A172 (cell line): ENCODE data around the gene NDFIP2. TPM values are rescaled to one million over a fixed set of nuclear protein-coding genes. Genes with fewer than 3 reads are reported as not detected.

ENCODE experiments used
- DNase-seq: peaks from one replicate; pipeline ENCODE4 v3.0.0-alpha.2; 2015; ENCODE audit warnings: low spot score
- total RNA-seq: library from RNA; depleted of rRNA; stranded (reverse); fragments of >200 nt; shearing (Covaris generic); gene quantifications from 2 replicates; pipeline ENCODE4 v1.2.3, GENCODE V29; 2014

The NDFIP2 gene
- total RNA-seq, 1 experiment from 2014 or later: 33.8 TPM

DNA sequence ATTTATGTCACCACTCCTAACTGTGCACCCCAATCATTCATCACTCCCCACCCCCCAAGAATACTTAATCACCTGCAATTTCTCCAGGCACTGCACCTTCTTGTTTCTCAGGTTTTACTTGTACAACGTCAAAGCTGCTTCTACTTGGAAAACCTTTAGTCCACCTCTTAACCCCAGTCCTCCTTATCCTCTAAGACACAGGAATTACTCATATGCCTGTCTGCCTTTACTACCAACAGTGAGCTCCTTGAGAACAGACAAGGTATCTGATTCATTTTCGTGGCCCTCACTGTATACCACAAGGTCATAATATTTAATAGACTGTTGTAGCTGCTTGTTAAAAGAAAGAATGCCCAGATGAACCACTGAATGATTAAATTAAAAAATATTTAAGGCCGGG, 21.0 kb upstream of the NDFIP2 start:
- DNase-seq: no peak

DNA sequence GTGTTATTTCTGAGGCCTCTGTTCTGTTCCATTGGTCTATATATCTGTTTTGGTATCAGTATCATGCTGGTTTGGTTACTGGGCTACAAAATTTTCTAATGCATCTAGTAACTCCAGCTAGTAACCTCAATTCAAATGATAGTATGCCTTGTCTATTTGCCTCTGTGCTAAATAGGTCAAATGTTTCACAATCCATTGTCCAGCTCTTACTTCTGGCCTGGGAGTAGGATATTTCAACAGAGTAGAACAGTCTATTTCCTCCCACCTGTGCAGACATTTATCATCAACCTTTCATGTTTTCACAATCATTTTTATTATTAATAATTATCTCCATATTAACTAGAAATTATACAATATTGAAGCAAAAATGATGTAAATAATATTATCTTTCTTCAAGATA, 18.1 kb upstream of the NDFIP2 start:
- no peak for DNase-seq

- no peak for DNase-seq
Measured at GRCh38 chr13:79463604-79464003, 17.4 kb upstream of the NDFIP2 start.

DNA sequence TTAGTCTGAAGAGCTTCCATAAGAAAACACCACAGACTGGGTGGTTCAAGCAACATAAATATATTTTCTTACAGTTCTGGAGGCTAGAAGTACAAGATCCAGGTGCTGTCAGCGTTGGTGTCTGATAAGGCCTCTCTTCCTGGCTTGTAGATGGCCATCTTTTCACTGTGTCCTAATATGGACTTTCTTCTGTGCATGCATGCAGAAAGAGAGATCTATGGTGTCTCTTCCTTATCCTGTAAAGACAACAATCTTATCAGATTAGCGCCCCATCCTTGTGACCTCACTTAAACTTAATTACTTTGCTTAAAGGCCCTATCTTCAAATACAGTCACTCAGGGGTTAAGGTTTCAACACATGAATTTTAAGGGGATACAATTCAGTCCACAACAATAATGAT, 14.1 kb upstream of the NDFIP2 start:
- DNase-seq: no peak

DNA sequence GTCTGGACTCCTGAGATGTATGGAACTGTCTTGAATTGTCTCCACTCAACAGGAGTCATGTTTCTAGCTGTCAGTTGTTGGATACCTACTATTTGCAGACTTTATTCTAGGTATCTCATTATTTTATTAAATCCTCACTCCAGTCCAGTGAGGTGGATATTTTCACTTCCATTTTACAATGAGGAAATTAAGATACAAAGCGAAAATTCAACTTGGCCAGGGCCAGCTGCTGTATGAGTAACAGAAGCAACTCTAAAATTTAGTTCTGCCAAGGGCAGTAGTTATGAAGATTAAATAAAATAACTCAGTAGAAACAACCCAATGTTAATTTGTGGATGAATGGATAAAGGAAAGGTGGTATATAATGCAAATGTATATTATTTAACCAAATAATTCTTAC, 12.6 kb upstream of the NDFIP2 start:
- no peak for DNase-seq

DNA sequence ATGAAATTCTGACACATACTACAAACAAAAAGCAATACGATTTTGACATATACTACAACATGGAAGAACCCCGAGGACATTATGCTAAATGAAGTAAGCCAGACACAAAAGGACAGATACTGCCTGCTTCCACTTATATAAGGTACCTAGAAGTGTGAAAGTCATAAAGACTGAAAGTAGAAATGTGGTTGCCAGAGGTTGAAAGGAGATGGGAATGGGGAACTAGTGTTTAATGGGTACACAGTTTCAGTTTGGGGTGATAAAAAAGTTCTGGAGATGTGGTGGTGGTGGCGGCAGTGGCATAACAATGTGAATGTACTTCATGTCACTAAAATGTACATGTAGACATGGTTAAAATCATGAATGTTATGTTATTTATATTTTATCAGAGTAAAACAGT, 12.1 kb upstream of the NDFIP2 start:
- DNase-seq: no peak

DNA sequence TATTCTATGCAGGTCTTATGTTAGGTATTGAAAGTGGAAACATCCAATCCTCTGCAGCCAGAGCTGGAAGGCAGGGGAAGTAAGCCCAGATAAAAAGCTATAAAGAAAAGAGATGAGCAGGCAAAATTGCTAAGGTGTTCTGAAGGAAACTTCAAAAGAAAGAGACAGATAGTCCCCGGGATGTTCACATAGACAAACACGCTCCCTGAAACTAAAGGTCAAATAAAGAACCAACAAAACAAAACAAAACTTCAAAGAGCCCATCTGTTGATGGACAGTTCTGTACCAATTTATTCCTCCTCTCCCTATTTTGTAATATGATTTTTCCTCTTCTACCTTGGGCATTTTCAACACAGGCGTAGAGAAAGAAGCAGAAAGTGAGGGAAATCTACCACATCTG, 11.3 kb upstream of the NDFIP2 start:
- DNase-seq: no peak

GRCh38 chr13:79470666-79471065, 10.3 kb upstream of the NDFIP2 start:
- DNase-seq: no peak

GRCh38 chr13:79475569-79475968, 5.4 kb upstream of the NDFIP2 start:
- no peak for DNase-seq

GRCh38 chr13:79477968-79478367, 3.0 kb upstream of the NDFIP2 start:
- DNase-seq: no peak

GRCh38 chr13:79479882-79480281, 1.1 kb upstream of the NDFIP2 start:
- DNase-seq: no peak

DNA sequence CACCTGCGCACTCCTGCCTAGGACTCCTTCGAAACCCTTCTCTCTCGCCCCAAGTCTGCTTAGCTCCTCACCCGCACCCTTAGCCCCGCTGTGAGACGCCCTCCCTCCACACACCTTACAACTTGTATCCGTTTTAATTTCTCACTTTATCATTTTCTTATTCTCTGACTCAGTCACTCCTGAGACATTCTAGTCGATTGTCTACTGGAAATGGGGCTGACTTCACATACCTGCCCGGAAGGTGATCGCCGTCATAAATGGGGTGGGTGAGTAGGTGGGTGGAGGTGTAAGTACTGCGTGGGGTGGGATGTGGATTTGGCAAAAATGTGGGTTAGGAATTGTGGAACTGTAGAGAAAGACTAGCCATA, 714 bp downstream of the NDFIP2 start:
- no peak for DNase-seq

- no peak for DNase-seq
Measured at GRCh38 chr13:79482281-79482970, 1.5 kb downstream of the NDFIP2 start.

DNA sequence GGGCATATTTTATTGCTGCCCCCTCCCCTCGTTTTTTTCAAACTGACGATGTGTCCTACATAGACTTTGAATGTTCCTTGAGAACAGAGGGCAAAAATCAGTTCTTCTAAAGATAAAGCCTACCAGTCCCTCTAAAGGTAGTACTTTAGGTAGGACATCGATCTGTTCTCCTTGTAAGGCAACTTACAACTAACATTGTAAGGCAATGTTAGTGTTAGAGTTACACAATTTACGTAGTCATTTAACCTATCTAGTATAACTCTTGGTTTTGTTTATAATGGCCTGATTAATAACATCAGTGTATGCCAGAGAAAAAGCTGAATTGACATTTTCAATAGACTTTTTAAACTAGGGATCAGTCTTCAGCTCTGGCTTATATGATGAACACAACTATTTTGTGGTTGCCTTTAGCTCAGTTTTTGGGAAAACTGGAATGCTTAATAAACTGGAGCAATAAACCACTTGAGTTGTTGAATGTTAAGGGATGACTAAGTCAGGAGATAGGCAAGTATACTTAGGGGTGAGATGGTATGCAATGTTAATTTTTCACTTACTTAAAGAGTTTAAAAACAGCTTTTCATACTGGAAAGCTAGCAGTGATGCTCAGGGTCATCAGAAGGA, 2.2 kb downstream of the NDFIP2 start:
- no peak for DNase-seq

DNA sequence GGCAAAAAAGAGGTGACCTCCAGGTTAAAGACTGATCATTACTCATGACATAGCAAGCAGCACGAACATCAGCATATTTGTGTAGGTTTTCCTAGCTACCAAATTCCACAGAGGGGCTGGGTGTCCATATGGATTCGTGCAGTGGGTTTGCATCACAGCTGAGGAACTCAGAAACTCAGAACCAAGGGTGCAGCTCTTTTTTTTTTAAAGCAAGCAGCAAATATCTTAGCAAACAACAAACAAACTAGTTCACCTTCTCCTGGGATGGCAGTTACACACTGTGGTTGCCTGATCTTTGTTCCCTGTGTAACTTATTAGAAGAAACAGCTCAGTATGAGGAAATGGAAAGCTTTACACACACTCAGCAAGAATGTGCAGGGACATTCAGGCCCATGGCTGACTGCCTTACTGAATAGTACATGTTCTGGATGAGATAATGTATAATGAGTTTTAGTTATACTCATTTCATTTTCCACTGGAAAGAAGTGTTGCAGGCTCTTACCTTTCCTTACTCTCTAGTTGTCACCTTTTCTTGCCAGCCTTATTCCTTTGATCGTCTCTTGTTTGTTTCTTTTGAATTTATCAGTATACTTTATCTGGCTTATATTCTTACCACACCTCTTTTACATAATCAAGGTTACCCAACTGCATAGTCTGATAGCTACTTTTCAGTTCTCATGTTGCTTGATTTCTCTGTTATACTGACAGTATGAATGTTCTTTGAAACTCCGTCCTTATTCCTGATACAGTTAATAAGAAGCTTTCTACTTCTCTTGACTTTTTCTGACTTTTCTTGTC, 4.3 kb downstream of the NDFIP2 start:
- peak; percentile 5 for DNase-seq

GRCh38 chr13:79486433-79487188, 5.7 kb downstream of the NDFIP2 start:
- DNase-seq: no peak

GRCh38 chr13:79490326-79490725, 9.4 kb downstream of the NDFIP2 start:
- no peak for DNase-seq

DNA sequence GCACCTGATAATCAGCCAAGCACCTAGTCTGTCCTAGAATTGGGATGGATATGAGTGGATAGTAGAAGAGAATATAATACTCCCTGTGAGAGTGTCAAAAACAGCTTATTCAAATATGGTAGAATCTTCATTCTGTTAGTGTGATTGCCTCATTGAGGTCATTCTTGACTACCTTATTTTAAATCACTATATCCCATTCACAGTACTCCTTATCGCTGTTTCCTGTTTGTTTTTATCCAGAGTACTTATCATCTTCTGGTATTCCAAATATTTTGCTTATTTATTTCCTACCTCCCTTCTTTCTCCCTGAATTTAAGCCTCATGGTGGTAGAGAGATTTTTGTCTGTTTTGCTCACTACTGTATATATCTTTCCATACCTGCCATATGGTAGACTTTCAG, 9.9 kb downstream of the NDFIP2 start:
- peak; percentile 5 for DNase-seq

DNA sequence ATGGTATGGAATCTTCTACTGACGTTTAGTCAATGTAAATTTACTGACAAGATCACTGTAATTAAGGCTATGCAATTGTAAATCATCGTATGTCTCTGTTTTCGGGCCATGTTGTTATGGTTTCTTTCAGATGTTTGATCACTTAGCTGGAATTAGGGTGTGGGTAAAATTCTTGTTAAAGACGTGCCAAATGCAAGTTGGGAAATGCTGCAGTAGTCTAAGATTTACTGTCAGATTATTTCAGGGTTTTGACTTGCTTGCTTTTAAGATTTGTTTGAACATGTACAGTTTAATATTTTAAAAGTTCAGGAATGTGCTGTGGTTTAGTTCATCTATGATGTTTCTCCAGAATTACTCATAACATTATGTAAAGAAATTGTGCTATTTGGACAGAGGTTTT, 10.8 kb downstream of the NDFIP2 start:
- peak; percentile 6 for DNase-seq

- no peak for DNase-seq
Measured at GRCh38 chr13:79492313-79492798, 11.4 kb downstream of the NDFIP2 start.

GRCh38 chr13:79492918-79493594, 12.1 kb downstream of the NDFIP2 start:
- DNase-seq: no peak

GRCh38 chr13:79496188-79496587, 15.2 kb downstream of the NDFIP2 start:
- no peak for DNase-seq
